WTC11 (cell line): ENCODE results near the gene C14orf132. TPM values are rescaled to one million over a fixed set of nuclear protein-coding genes. Genes with fewer than 3 reads are reported as not detected.

Experiments used
- ATAC-seq: fragments of 200-7000 bp; cut with Tn5 transposase; 2 replicates; pipeline ENCODE4 v1.10.0; 2021; ENCODE audit warnings: mild to moderate bottlenecking, moderate library complexity
- CTCF ChIA-PET: fragments of 300-600 bp; sonication (Branson Sonifier 250); formaldehyde crosslinking; loops from one replicate; lab custom pipeline; 2021; ENCODE audit warnings: antibody characterized with exemption; lab: Charles Lee
- POLR2A ChIA-PET: fragments of 350-600 bp; sonication (Branson Sonifier 250); formaldehyde crosslinking; loops from one replicate; lab custom pipeline; 2021; ENCODE audit warnings: antibody characterized with exemption; lab: Charles Lee
- DNase-seq: peaks from one replicate; pipeline ENCODE4 v3.0.0; 2021; ENCODE audit warnings: low spot score
- H3K27ac Mint-ChIP-seq: 2 replicates; pipeline ENCODE4 v1.8.0; 2021; ENCODE audit warnings: mixed read lengths
- H3K27me3 Mint-ChIP-seq: 2 replicates; pipeline ENCODE4 v1.8.0; 2021; ENCODE audit warnings: low read depth, mild to moderate bottlenecking, moderate library complexity, mixed read lengths
- H3K36me3 Mint-ChIP-seq: 2 replicates; pipeline ENCODE4 v1.8.0; 2021; ENCODE audit warnings: mixed read lengths
- H3K4me1 Mint-ChIP-seq: 2 replicates; pipeline ENCODE4 v1.8.0; 2022; ENCODE audit warnings: mixed read lengths
- H3K4me3 Mint-ChIP-seq: 2 replicates; pipeline ENCODE4 v1.8.0; 2021; ENCODE audit warnings: mild to moderate bottlenecking, moderate library complexity, mixed read lengths
- H3K9me3 Mint-ChIP-seq: 2 replicates; pipeline ENCODE4 v1.8.0; 2021; ENCODE audit warnings: mixed read lengths
- ATF1 ChIP-seq: sonication (generic); formaldehyde crosslinking; IDR thresholded peaks from 2 replicates; pipeline ENCODE4 v1.8.1; 2023; ENCODE audit warnings: mild to moderate bottlenecking, moderate library complexity, missing genetic modification reagents
- CREB1 ChIP-seq: sonication (generic); formaldehyde crosslinking; IDR thresholded peaks from 2 replicates; pipeline ENCODE4 v1.8.0; 2023; ENCODE audit warnings: mild to moderate bottlenecking, missing genetic modification reagents
- E2F1 ChIP-seq: sonication (generic); formaldehyde crosslinking; IDR thresholded peaks from 2 replicates; pipeline ENCODE4 v1.8.0; 2022; ENCODE audit warnings: mild to moderate bottlenecking, missing genetic modification reagents
- EMX1 ChIP-seq: fragments of 250-450 bp; sonication (Bioruptor Pico); IDR thresholded peaks from 2 replicates; pipeline ENCODE4 v1.8.0; 2021; ENCODE audit warnings: mild to moderate bottlenecking
- ESRRA ChIP-seq: sonication (generic); formaldehyde crosslinking; IDR thresholded peaks from 2 replicates; pipeline ENCODE4 v1.8.1; 2022; ENCODE audit warnings: mild to moderate bottlenecking, missing genetic modification reagents, borderline replicate concordance
- FOXJ3 ChIP-seq: sonication (generic); formaldehyde crosslinking; IDR thresholded peaks from 2 replicates; pipeline ENCODE4 v1.9.0; 2021; ENCODE audit warnings: missing genetic modification reagents, mild to moderate bottlenecking, borderline replicate concordance
- HMGA2 ChIP-seq: fragments of 250-450 bp; sonication (Bioruptor Pico); IDR thresholded peaks from 2 replicates; pipeline ENCODE4 v1.4.0; 2021; ENCODE audit warnings: mild to moderate bottlenecking, moderate library complexity
- IRF2 ChIP-seq: sonication (generic); formaldehyde crosslinking; IDR thresholded peaks from 2 replicates; pipeline ENCODE4 v1.8.0; 2022; ENCODE audit warnings: low read depth, missing genetic modification reagents, borderline replicate concordance
- JUN ChIP-seq: sonication (generic); formaldehyde crosslinking; IDR thresholded peaks from 2 replicates; pipeline ENCODE4 v1.8.0; 2023; ENCODE audit warnings: mild to moderate bottlenecking, missing genetic modification reagents
- MYBL2 ChIP-seq: sonication (generic); formaldehyde crosslinking; IDR thresholded peaks from 2 replicates; pipeline ENCODE4 v1.8.1; 2023; ENCODE audit warnings: mild to moderate bottlenecking, moderate library complexity, missing genetic modification reagents
- NFATC4 ChIP-seq: fragments of 250-450 bp; sonication (Bioruptor Pico); IDR thresholded peaks from 2 replicates; pipeline ENCODE4 v1.9.0; 2021; ENCODE audit warnings: mild to moderate bottlenecking
- NR2C2 ChIP-seq: sonication (generic); formaldehyde crosslinking; IDR thresholded peaks from 2 replicates; pipeline ENCODE4 v1.8.0; 2022; ENCODE audit warnings: mild to moderate bottlenecking, missing genetic modification reagents
- NR3C1 ChIP-seq: sonication (generic); formaldehyde crosslinking; conservative IDR thresholded peaks from 2 replicates; pipeline ENCODE4 v1.8.1; 2023; ENCODE audit warnings: low read depth, mild to moderate bottlenecking, missing genetic modification reagents
- PREB ChIP-seq: sonication (generic); formaldehyde crosslinking; IDR thresholded peaks from 2 replicates; pipeline ENCODE4 v1.8.1; 2022; ENCODE audit warnings: mild to moderate bottlenecking, missing genetic modification reagents, moderate library complexity, borderline replicate concordance
- SP1 ChIP-seq: sonication (generic); formaldehyde crosslinking; conservative IDR thresholded peaks from 2 replicates; pipeline ENCODE4 v1.8.1; 2022; ENCODE audit warnings: missing genetic modification reagents
- TP53 ChIP-seq: sonication (generic); formaldehyde crosslinking; IDR thresholded peaks from 2 replicates; pipeline ENCODE4 v1.8.1; 2023; ENCODE audit warnings: mild to moderate bottlenecking, missing genetic modification reagents
- USF2 ChIP-seq: sonication (generic); formaldehyde crosslinking; IDR thresholded peaks from 2 replicates; pipeline ENCODE4 v1.8.1; 2023; ENCODE audit warnings: mild to moderate bottlenecking, missing genetic modification reagents, moderate library complexity
- ZMAT4 ChIP-seq: fragments of 250-450 bp; sonication (Bioruptor Pico); IDR thresholded peaks from 2 replicates; pipeline ENCODE4 v1.9.0; 2021; ENCODE audit warnings: mild to moderate bottlenecking
- ZNF263 ChIP-seq: sonication (generic); formaldehyde crosslinking; IDR thresholded peaks from 2 replicates; pipeline ENCODE4 v1.8.1; 2022; ENCODE audit warnings: low read depth, mild to moderate bottlenecking, moderate library complexity, missing genetic modification reagents
- ZNF396 ChIP-seq: fragments of 250-450 bp; sonication (Bioruptor Pico); IDR thresholded peaks from 2 replicates; pipeline ENCODE4 v1.8.0; 2021; ENCODE audit warnings: mild to moderate bottlenecking, moderate library complexity, borderline replicate concordance
- ZNF423 ChIP-seq: fragments of 250-450 bp; sonication (Bioruptor Pico); IDR thresholded peaks from 2 replicates; pipeline ENCODE4 v2.1.2; 2022; ENCODE audit warnings: mild to moderate bottlenecking, moderate library complexity
- total RNA-seq: library from RNA; stranded (reverse); gene quantifications from 3 replicates; pipeline ENCODE4 v1.2.3, GENCODE V29; 2021
- TF ChIP-seq, protein P1 (sequence below): fragments of 200-600 bp; IDR thresholded peaks from 2 replicates; pipeline ENCODE4 v1.8.0; 2022; ENCODE audit warnings: antibody characterized with exemption
- TF ChIP-seq, protein P2 (sequence below): fragments of 250-450 bp; sonication (Bioruptor Pico); IDR thresholded peaks from 2 replicates; pipeline ENCODE4 v1.8.0; 2021; ENCODE audit warnings: mild to moderate bottlenecking
- TF ChIP-seq, protein P3 (sequence below): sonication (generic); formaldehyde crosslinking; IDR thresholded peaks from 2 replicates; pipeline ENCODE4 v1.8.1; 2022; ENCODE audit warnings: mild to moderate bottlenecking, moderate library complexity, missing genetic modification reagents
- TF ChIP-seq, protein P4 (sequence below): sonication (generic); formaldehyde crosslinking; IDR thresholded peaks from 2 replicates; pipeline ENCODE4 v1.8.1; 2022; ENCODE audit warnings: low read depth, missing genetic modification reagents, borderline replicate concordance

C14orf132 gene
- total RNA-seq, 1 experiment from 2014 or later: 14.1 TPM

GRCh38 chr14:96047101-96047500, 7.9 kb downstream of the C14orf132 start (continued):
- no peak for TF ChIP-seq HMGA2 (CRISPR knock-in tag)
- no peak for TF ChIP-seq ZNF396 (CRISPR knock-in tag)
- TF ChIP-seq, all 79 proteins: peak for 0

GRCh38 chr14:96049932-96050331, 10.8 kb downstream of the C14orf132 start:
- ATAC-seq (no peak), DNase-seq (no peak)
- H3K4me3 Mint-ChIP-seq: no peak overlapping the region
- CTCF ChIA-PET: interaction anchor here (1.7 kb wide), 1 partner anchor 49 kb away, joined by 8 read pairs; no protein-coding TSS in a partner anchor
- H3K27ac Mint-ChIP-seq: no peak overlapping the region
- POLR2A ChIA-PET: no interaction called here
- TF ChIP-seq NR3C1 (CRISPR knock-in tag) (no peak), NFATC4 (CRISPR knock-in tag) (no peak), MYBL2 (CRISPR knock-in tag) (no peak), EMX1 (CRISPR knock-in tag) (no peak), JUN (CRISPR knock-in tag) (no peak), ESRRA (CRISPR knock-in tag) (no peak), NR2C2 (no peak), IRF2 (CRISPR knock-in tag) (no peak), ATF1 (CRISPR knock-in tag) (no peak), ZNF423 (CRISPR knock-in tag) (no peak), FOXJ3 (no peak), PREB (CRISPR knock-in tag) (no peak), USF2 (CRISPR knock-in tag) (no peak), TP53 (CRISPR knock-in tag) (no peak), ZNF263 (CRISPR knock-in tag) (no peak), SP1 (CRISPR knock-in tag) (no peak)
- TF ChIP-seq, protein P1, sequence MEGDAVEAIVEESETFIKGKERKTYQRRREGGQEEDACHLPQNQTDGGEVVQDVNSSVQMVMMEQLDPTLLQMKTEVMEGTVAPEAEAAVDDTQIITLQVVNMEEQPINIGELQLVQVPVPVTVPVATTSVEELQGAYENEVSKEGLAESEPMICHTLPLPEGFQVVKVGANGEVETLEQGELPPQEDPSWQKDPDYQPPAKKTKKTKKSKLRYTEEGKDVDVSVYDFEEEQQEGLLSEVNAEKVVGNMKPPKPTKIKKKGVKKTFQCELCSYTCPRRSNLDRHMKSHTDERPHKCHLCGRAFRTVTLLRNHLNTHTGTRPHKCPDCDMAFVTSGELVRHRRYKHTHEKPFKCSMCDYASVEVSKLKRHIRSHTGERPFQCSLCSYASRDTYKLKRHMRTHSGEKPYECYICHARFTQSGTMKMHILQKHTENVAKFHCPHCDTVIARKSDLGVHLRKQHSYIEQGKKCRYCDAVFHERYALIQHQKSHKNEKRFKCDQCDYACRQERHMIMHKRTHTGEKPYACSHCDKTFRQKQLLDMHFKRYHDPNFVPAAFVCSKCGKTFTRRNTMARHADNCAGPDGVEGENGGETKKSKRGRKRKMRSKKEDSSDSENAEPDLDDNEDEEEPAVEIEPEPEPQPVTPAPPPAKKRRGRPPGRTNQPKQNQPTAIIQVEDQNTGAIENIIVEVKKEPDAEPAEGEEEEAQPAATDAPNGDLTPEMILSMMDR: no peak
- TF ChIP-seq, protein P2, sequence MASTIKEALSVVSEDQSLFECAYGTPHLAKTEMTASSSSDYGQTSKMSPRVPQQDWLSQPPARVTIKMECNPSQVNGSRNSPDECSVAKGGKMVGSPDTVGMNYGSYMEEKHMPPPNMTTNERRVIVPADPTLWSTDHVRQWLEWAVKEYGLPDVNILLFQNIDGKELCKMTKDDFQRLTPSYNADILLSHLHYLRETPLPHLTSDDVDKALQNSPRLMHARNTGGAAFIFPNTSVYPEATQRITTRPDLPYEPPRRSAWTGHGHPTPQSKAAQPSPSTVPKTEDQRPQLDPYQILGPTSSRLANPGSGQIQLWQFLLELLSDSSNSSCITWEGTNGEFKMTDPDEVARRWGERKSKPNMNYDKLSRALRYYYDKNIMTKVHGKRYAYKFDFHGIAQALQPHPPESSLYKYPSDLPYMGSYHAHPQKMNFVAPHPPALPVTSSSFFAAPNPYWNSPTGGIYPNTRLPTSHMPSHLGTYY (CRISPR knock-in tag): no peak
- peaks cover 10% of the 10 kb centered on the region for H3K4me1 Mint-ChIP-seq
- H3K36me3 Mint-ChIP-seq: no peaks in the 10 kb centered on the region; the same call in 1 of the 2 replicates
- H3K27me3 Mint-ChIP-seq: no peaks in the 10 kb centered on the region
- H3K9me3 Mint-ChIP-seq: no peaks in the 10 kb centered on the region

DNA sequence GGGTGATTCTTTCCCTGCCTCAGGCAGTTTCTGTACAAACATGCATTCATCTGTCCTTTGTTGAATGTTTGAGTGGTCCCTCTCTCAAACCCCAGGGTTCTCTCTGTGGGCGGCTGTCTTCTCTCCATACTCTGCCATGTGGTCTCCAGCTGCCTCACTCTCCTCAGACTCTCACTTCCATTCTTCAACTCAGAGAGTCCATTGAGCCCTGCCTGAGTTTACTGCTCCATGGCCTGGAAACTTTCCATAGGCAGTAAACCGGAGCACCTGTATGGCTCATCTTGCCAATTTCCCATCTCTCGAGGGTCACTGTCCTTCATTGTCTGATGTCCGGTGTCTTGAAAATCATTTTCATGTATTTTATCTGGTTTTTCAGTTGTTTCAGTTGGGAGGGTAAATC, 11.3 kb downstream of the C14orf132 start:
- Mint-ChIP-seq H3K27ac (no peak overlapping the region), H3K27me3 (no peaks in the 10 kb centered on the region), H3K9me3 (no peaks in the 10 kb centered on the region), H3K4me3 (no peak overlapping the region), H3K4me1 (peaks cover 12% of the 10 kb centered on the region), H3K36me3 (no peaks in the 10 kb centered on the region; the same call in 1 of the 2 replicates)
- ChIA-PET CTCF (interaction anchor here (1.9 kb wide), 1 partner anchor 9 kb away, joined by 6 read pairs; no protein-coding TSS in a partner anchor), POLR2A (interaction anchor here (1.0 kb wide), 1 partner anchor 41 kb away, joined by 4 read pairs; no protein-coding TSS in a partner anchor)
- DNase-seq (no peak), ATAC-seq (no peak)
- TF ChIP-seq, protein P3, sequence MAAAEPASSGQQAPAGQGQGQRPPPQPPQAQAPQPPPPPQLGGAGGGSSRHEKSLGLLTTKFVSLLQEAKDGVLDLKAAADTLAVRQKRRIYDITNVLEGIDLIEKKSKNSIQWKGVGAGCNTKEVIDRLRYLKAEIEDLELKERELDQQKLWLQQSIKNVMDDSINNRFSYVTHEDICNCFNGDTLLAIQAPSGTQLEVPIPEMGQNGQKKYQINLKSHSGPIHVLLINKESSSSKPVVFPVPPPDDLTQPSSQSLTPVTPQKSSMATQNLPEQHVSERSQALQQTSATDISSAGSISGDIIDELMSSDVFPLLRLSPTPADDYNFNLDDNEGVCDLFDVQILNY: no peak
- TF ChIP-seq ZMAT4 (CRISPR knock-in tag): no peak
- TF ChIP-seq, protein P4, sequence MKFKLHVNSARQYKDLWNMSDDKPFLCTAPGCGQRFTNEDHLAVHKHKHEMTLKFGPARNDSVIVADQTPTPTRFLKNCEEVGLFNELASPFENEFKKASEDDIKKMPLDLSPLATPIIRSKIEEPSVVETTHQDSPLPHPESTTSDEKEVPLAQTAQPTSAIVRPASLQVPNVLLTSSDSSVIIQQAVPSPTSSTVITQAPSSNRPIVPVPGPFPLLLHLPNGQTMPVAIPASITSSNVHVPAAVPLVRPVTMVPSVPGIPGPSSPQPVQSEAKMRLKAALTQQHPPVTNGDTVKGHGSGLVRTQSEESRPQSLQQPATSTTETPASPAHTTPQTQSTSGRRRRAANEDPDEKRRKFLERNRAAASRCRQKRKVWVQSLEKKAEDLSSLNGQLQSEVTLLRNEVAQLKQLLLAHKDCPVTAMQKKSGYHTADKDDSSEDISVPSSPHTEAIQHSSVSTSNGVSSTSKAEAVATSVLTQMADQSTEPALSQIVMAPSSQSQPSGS (CRISPR knock-in tag): no peak
- TF ChIP-seq E2F1 (CRISPR knock-in tag): no peak
- no peak for TF ChIP-seq CREB1 (CRISPR knock-in tag)
